Activated CD8-positive, alpha-beta memory T cell treated with anti-CD3 and anti-CD28 coated beads for 24 hours (primary cell): ENCODE measurements around the gene TEX38.
"Not testable (repeated sequence)": the region's sequence is repeated elsewhere in the genome, so short reads cannot be mapped to it uniquely, and the experiment has no call there.

Experiments
- DNase-seq: peaks from one replicate; pipeline ENCODE4 v3.0.0-alpha.2; 2020

Gene TEX38

DNA sequence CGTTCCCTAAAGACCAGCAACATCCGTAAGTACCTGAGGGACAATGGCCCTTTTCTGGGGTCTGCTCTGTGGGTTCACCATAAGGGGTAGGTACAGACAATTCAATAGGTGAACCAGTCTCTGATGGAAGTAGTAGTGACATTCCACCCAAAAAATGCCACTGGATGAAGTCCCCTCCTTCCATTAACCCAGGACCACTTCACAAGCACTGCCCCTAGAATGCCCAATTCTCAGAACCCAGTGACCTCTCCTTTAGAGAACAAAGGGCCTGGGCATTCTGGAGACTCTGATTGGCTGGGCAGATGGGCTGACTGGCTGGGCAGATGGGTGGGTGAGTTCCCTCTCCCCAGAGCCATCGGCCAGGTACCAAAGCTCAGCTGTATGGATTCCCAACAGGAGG, at the start of gene TEX38:
Gene TEX38, plus strand, starts transcription at position 301 of the 400 bp plus-strand sequence. Its CDS starts 81 bp downstream, at position 382.
- no peak for DNase-seq

- no peak for DNase-seq
These were observed 49.7 kb upstream of the TEX38 start for GRCh38 chr1:46621930-46622329.

DNA sequence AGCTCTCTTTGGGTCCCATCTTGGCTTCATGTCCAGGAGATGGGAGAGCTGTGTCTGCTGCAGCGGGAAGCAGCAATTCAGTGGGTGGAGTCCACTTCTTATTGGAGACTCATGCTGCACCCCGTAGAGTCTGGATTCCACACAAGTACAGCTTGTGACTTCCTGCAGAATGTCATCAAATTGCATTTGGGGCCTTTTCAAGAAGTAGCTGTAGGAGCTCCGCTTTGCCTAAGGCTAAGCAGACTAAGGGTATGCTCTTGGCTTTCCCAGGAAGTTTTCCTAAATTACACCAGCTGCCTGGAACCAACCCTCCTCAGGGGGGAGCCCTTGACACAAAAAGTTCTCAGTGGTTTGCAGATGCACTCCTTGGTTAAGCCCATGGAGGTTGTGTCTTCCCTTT, 49.3 kb upstream of the TEX38 start:
- no peak for DNase-seq

GRCh38 chr1:46623743-46624644, 47.7 kb upstream of the TEX38 start:
- DNase-seq, result no peak

- no peak for DNase-seq
These were observed 40.9 kb upstream of the TEX38 start for GRCh38 chr1:46630719-46631118.

- DNase-seq, result no peak
These were observed 36.4 kb upstream of the TEX38 start for GRCh38 chr1:46635205-46635604.

DNA sequence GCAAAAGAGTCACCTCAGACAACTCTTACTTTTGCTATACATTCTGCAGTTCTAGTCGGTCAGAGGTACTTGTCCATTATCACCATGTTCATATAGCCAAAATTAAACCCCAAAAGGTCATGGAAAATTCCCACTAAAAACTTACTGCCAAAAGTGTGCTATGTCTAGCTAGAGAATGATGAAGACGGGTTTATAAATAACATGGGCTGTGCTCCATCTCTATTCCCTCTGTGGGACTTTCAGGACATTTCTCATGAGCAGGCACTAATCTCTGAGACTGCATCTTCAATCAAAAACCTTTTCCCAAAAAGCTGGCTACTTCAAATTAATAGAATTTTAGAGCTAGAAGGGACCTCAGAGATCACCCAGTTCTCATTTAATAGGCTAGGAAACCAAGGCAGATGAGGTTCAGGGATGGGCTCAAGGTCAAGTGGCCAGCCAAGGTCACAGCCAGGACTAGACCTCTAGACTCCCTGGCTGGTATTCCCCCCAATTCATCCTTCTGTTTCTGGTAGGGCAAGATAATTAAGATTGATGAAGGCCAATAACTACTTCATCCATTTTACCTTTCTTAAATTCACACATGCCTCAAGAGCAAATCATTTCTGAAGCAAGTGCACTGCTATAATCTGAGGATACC, 34.1 kb upstream of the TEX38 start:
- no peak for DNase-seq

GRCh38 chr1:46638921-46639320, 32.7 kb upstream of the TEX38 start:
- no peak for DNase-seq

GRCh38 chr1:46639547-46639946, 32.1 kb upstream of the TEX38 start:
- no peak for DNase-seq

- no peak for DNase-seq
These were observed 29.5 kb upstream of the TEX38 start for GRCh38 chr1:46642115-46642680.

GRCh38 chr1:46643368-46643775, 28.3 kb upstream of the TEX38 start:
- DNase-seq, result no peak

DNA sequence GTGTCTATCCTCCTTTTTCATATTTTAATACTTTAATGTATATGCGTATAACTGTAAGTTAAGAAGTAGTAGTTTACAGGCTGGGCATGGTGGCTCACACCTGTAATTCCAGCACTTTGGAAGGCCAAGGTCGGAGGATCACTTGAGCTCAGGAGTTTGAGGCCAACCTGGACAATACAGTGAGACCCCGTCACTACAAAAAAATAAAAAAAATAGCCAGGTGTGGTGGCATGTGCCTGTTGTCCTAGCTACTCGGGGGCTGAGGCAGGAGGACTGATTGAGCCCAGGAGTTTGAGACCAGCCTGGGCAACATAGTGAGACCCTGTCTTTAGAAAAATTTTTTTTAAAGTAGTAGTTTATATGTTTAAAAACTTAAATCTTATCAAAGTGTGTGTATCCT, 25.8 kb upstream of the TEX38 start:
- no peak for DNase-seq

- DNase-seq, result no peak
These were observed 25.3 kb upstream of the TEX38 start for GRCh38 chr1:46646331-46646730.

GRCh38 chr1:46646844-46647243, 24.8 kb upstream of the TEX38 start:
- DNase-seq, result no peak

- DNase-seq, result no peak
These were observed 24.0 kb upstream of the TEX38 start for GRCh38 chr1:46647611-46648010.

- DNase-seq, result no peak
These were observed 21.9 kb upstream of the TEX38 start for GRCh38 chr1:46649764-46650163.

DNA sequence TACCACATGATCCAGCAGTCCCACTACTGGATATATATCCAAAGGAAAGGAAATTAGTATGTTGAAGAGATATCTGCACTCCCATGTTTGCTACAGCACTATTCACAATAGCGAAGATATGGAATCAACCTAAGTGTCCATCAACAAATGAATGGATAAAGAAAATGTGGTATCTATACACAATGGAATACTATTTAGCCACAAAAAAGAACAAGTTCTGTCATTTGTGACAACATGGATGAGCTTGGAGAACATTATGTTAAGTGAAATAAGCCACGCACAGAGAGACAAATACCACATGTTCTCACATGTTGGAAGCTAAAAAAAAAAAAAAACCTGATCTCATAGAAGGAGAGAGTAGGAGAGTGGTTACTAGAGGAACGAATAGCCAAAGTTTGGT, 21.2 kb upstream of the TEX38 start:
- DNase-seq, result no peak

- DNase-seq, result not testable (repeated sequence)
These were observed 20.5 kb upstream of the TEX38 start for GRCh38 chr1:46651152-46651551.

- DNase-seq, result no peak
These were observed 19.1 kb upstream of the TEX38 start for GRCh38 chr1:46652321-46653100.

GRCh38 chr1:46653405-46653958, 18.2 kb upstream of the TEX38 start:
- DNase-seq, result no peak

- DNase-seq, result no peak
These were observed 17.6 kb upstream of the TEX38 start for GRCh38 chr1:46654012-46654411.

GRCh38 chr1:46654698-46655097, 17.0 kb upstream of the TEX38 start:
- not testable (repeated sequence) for DNase-seq

DNA sequence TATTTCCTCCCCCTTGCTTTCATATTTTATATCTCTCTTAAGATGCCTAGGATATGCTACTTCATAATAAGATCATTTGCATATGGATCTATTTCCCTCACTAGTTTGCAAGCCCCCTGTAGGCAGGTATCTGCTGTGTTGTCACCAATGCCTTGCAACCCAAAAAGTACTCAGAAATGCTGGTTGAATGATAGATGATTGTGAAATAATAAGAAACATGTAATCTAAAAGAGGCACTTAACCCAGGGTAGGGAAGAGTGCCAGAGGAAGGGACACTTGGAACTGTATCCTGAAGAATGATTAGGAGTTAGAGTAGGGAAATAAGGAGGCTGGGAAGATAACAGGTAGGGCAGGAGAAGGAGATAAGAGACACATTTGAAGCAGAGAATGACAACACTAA, 15.8 kb upstream of the TEX38 start:
- DNase-seq, result no peak
